Peyer's patch (tissue), 4 donors: ENCODE data around the gene ESRRG. TPM values are rescaled to one million over a fixed set of nuclear protein-coding genes. Genes with fewer than 3 reads are reported as not detected.

Experiments
- DNase-seq, 3 donors: peaks; one replicate each; pipeline ENCODE4 v3.0.0-alpha.2; 2017 to 2019
- H3K27ac ChIP-seq, 4 donors: fragments of 200-600 bp; sonication (generic); one replicate each; pipeline ENCODE4 v1.5.1; 2016 to 2019
- H3K27me3 ChIP-seq, 2 donors: fragments of 200-600 bp; sonication (generic); one replicate each; pipeline ENCODE4 v1.5.1; 2019
- H3K36me3 ChIP-seq, 3 donors: fragments of 200-600 bp; sonication (generic); one replicate each; pipeline ENCODE4 v1.5.1; 2016 to 2019
- H3K4me1 ChIP-seq, 4 donors: fragments of 200-600 bp; sonication (generic); one replicate each; pipeline ENCODE4 v1.5.1; 2016 to 2019
- H3K4me3 ChIP-seq, 4 donors: fragments of 200-600 bp; sonication (generic); 1 replicate in 3 of 4; 2 replicates in 1 of 4; pipeline ENCODE4 v1.5.1; 2016 to 2019; ENCODE audit warnings: mild to moderate bottlenecking in 1 of 4
- H3K9me3 ChIP-seq, 4 donors: fragments of 200-600 bp; sonication (generic); one replicate each; pipeline ENCODE4 v1.5.1; 2016 to 2019; ENCODE audit warnings: mild to moderate bottlenecking in 1 of 4
- POLR2A ChIP-seq, 2 donors: fragments of 450-650 bp; IDR thresholded peaks; one replicate each; pipeline ENCODE4 v1.5.1; 2017; ENCODE audit warnings: antibody characterized with exemption in 2 of 2, mild to moderate bottlenecking in 2 of 2, moderate library complexity in 2 of 2
- total RNA-seq, 4 donors: library from RNA; depleted of rRNA; stranded (reverse); fragments of >200 nt; gene quantifications; one replicate each; pipeline ENCODE4 v1.1.0, GENCODE V29; 2016
- TF ChIP-seq, protein P1 (sequence below), 6 experiments: fragments of 450-650 bp in 4 of 6; fragments of 200-600 bp in 2 of 6; sonication (generic) in 1 of 6; IDR thresholded peaks; one replicate each; pipeline ENCODE4 v1.5.1; 2017 to 2019; ENCODE audit warnings: antibody characterized with exemption in 6 of 6, mild to moderate bottlenecking in 3 of 6, moderate library complexity in 1 of 6

The ESRRG gene
- total RNA-seq, 4 donors from 2014 or later = 6.6 to 26.3 (median 20.0) TPM

- TF ChIP-seq, protein P1, sequence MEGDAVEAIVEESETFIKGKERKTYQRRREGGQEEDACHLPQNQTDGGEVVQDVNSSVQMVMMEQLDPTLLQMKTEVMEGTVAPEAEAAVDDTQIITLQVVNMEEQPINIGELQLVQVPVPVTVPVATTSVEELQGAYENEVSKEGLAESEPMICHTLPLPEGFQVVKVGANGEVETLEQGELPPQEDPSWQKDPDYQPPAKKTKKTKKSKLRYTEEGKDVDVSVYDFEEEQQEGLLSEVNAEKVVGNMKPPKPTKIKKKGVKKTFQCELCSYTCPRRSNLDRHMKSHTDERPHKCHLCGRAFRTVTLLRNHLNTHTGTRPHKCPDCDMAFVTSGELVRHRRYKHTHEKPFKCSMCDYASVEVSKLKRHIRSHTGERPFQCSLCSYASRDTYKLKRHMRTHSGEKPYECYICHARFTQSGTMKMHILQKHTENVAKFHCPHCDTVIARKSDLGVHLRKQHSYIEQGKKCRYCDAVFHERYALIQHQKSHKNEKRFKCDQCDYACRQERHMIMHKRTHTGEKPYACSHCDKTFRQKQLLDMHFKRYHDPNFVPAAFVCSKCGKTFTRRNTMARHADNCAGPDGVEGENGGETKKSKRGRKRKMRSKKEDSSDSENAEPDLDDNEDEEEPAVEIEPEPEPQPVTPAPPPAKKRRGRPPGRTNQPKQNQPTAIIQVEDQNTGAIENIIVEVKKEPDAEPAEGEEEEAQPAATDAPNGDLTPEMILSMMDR (IDR thresholded peaks at IDR 0.05) = no peak
- no peak for TF ChIP-seq POLR2A (IDR thresholded peaks at IDR 0.05)
- no peak for DNase-seq
- Histone ChIP-seq H3K4me3 (no peak overlapping the region), H3K27ac (no peak overlapping the region), H3K36me3 (no peaks in the 10 kb centered on the region), H3K4me1 (no peaks in the 10 kb centered on the region), H3K9me3 (no peaks in the 10 kb centered on the region), H3K27me3 (no peaks in the 10 kb centered on the region)
Measured at GRCh38 chr1:216616425-216616824, 106.8 kb downstream of the ESRRG start.

GRCh38 chr1:216614011-216614934 is 109.0 kb downstream of the ESRRG start:
- no peaks in the 10 kb centered on the region for H3K9me3 ChIP-seq
- H3K4me1 ChIP-seq = no peaks in the 10 kb centered on the region
- no peak overlapping the region for H3K27ac ChIP-seq
- TF ChIP-seq, protein P1 (IDR thresholded peaks at IDR 0.05) = no peak
- no peak for TF ChIP-seq POLR2A (IDR thresholded peaks at IDR 0.05)
- DNase-seq = no peak
- no peaks in the 10 kb centered on the region for H3K36me3 ChIP-seq
- H3K27me3 ChIP-seq = no peaks in the 10 kb centered on the region
- H3K4me3 ChIP-seq = no peak overlapping the region

DNA sequence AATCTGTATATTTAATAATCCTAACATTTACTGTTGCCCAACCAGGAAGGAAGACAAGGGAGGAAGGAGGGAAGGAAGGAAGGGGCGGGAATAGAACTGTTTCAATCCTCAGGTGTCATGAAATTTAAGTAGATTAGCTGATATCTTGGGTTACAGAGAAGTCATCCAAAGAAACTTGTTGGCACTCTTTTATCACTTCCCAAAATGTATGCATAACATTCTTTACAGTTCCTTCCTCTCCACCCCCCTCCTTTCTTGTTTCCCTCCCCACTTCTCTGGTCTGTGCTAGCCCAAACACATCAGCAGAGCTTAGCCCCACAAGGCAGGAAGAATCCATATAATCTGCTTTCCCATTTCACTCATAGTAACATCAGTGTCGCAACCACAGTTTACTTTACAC is 110.9 kb downstream of the ESRRG start:
- Histone ChIP-seq H3K4me1 (no peaks in the 10 kb centered on the region), H3K9me3 (no peaks in the 10 kb centered on the region), H3K4me3 (no peak overlapping the region), H3K27ac (no peak overlapping the region), H3K27me3 (no peaks in the 10 kb centered on the region), H3K36me3 (no peaks in the 10 kb centered on the region)
- no peak for TF ChIP-seq POLR2A (IDR thresholded peaks at IDR 0.05)
- TF ChIP-seq, protein P1 (IDR thresholded peaks at IDR 0.05) = no peak
- DNase-seq = no peak

DNA sequence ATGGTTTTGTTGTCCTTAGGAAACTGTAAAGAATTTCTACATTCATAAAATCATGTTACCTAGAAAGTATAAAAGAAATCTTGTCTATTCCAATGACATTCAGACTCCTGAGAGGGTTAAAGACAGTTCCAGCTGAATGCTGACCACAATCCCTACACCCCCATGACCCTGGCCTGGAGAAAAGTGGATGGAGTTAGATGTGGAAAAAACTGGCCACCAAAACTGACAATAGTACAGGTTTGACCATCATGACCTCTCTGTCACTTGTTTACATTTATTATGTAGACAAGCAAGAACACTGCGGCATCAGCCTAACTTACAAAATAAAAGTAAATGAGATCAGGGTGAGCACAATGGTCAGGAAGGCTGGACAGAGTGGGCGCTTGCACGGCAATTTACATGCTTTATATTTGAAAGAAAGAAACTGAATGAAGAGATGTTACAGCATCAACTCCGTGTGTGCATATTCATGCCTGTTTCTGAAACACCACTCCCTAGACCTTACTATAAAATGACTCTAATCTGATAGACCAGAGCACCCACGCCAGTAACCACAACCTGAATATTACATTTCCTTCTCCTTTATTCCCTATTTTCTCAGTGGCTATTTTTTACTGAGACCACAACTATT is 116.0 kb downstream of the ESRRG start:
- DNase-seq = no peak
- Histone ChIP-seq H3K27me3 (no peaks in the 10 kb centered on the region), H3K4me1 (no peaks in the 10 kb centered on the region), H3K9me3 (no peaks in the 10 kb centered on the region), H3K4me3 (no peak overlapping the region), H3K27ac (no peak overlapping the region), H3K36me3 (no peaks in the 10 kb centered on the region)
- no peak for TF ChIP-seq POLR2A (IDR thresholded peaks at IDR 0.05)
- TF ChIP-seq, protein P1 (IDR thresholded peaks at IDR 0.05) = no peak

GRCh38 chr1:216606047-216606637 is 117.1 kb downstream of the ESRRG start:
- H3K27ac ChIP-seq = no peak overlapping the region
- H3K4me1 ChIP-seq = no peaks in the 10 kb centered on the region
- H3K36me3 ChIP-seq = no peaks in the 10 kb centered on the region
- DNase-seq = no peak
- H3K27me3 ChIP-seq = no peaks in the 10 kb centered on the region
- TF ChIP-seq, protein P1 (IDR thresholded peaks at IDR 0.05) = no peak
- TF ChIP-seq POLR2A (IDR thresholded peaks at IDR 0.05) = no peak
- no peaks in the 10 kb centered on the region for H3K9me3 ChIP-seq
- H3K4me3 ChIP-seq = no peak overlapping the region
